ENCODE measurements around the gene ULK1. TPM values are rescaled to one million over a fixed set of nuclear protein-coding genes. Genes with fewer than 3 reads are reported as not detected.
"Not testable (repeated sequence)": the region's sequence is repeated elsewhere in the genome, so short reads cannot be mapped to it uniquely, and the experiment has no call there.

Gene ULK1
- total RNA-seq, 1 donor from 2014 or later = 30.8 TPM

DNA sequence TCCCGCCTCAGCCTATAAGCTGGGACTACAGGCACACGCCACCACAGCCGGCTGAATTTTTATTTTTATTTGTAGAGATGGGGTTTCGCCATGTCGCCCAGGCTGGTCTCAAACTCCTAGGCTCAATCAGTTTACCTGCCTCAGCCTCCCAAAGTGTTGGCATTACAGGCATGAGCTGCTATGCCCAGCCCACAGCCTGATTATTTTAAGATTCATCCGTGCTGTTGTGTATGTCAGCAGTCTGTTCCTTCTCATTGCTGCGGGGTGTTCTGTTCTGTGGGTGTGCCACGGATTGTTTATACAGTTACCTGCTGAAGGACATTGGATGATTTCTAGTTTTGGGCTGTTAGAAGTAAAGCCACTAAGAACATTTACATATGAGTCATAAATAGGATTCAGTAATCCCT lies 45.7 kb downstream of the ULK1 start:
- intact Hi-C loops (cut with micrococcal nuclease) = no loop called here

- intact Hi-C loops (cut with micrococcal nuclease) = no loop called here
Measured at GRCh38 chr12:131941116-131941986, 46.9 kb downstream of the ULK1 start.

- intact Hi-C loops (cut with micrococcal nuclease) = no loop called here
Measured at GRCh38 chr12:131941987-131942341, 47.5 kb downstream of the ULK1 start.

- intact Hi-C loops (cut with micrococcal nuclease) = no loop called here
Measured at GRCh38 chr12:131942671-131943070, 48.2 kb downstream of the ULK1 start.

- intact Hi-C loops (cut with micrococcal nuclease) = no loop called here
Measured at GRCh38 chr12:131943389-131943788, 49.0 kb downstream of the ULK1 start.

DNA sequence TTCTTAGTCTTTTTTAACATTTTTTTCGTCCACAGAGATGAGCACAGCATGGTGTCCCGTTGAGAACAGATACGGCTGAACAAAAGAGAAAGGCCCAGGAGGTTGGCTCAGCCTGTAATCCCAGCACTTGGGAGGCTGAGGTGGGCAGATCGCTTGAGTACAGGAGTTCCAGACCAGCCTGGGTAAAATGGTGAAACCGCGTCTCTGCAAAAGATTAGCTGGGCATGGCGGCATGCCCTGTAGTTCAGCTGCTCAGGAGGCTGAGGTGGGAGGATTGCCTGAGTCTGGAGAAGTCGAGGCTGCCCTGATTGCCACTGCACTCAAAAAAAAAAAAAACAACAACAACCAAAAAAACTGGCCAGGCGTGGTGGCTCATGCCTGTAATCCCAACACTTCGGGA lies 49.5 kb downstream of the ULK1 start:
- intact Hi-C loops (cut with micrococcal nuclease) = no loop called here

DNA sequence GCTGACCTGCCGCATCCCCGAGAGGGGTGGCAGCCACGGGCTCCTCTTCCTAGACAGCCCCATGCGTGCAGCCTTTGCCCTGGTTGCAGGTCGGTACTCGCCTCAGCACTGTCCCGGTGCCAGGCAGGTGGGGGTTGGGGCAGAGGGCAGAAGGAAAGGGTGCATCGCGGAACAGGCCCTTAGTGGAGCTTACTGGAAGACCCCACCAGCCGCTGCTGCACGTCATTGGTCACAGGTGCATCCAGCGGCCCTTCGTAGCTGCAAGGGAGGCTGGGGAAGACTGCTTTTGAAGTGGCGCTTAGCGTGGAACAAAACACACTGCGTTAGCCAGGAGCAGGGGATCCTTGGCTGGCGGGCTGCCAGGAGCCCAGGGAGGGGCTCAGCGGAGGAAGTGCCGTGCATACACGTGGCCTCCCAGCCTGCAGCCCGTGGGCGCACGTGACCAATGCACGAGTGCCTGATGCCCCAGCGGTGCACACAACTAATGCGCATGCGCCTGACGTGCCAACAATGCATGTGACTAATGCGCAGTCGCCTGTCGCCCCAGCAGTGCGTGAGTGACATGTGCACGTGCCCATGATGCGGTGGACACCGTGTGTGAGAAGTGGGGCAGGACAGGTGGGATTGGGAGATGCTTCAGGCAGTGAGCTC lies 50.3 kb downstream of the ULK1 start:
- intact Hi-C loops (cut with micrococcal nuclease) = loop anchor here (5.0 kb wide), 4 partner anchors 107 to 342 kb away; partner anchors contain the start of genes DDX51 and NOC4L

DNA sequence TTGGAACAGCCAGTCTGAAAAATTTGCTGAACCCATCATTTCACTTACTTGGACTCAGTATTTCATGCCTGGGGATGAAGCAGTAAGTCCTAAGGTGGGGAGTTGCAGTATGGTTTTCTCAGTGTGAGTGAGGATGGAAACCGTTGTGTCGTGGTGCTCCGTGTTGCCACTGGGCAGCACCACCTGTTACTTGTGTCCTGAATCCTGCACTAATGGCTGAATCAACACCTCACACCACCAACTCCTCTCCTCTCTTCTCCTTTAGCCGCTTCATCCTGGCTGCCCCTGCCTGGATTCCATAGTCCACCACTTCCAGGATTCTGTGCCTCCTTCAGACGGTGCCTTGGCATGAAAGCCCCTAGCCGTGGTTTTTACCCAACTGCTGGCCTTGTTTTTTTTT lies 52.3 kb downstream of the ULK1 start:
- intact Hi-C loops (cut with micrococcal nuclease) = loop anchor here (5.0 kb wide), 4 partner anchors 109 to 344 kb away; partner anchors contain the start of genes DDX51 and NOC4L

- intact Hi-C loops (cut with micrococcal nuclease) = loop anchor here (2.0 to 5.0 kb wide), 7 partner anchors 110 to 1109 kb away; partner anchors contain the start of genes DDX51, NOC4L, SFSWAP and STX2
Measured at GRCh38 chr12:131947482-131948027, 53.1 kb downstream of the ULK1 start.

DNA sequence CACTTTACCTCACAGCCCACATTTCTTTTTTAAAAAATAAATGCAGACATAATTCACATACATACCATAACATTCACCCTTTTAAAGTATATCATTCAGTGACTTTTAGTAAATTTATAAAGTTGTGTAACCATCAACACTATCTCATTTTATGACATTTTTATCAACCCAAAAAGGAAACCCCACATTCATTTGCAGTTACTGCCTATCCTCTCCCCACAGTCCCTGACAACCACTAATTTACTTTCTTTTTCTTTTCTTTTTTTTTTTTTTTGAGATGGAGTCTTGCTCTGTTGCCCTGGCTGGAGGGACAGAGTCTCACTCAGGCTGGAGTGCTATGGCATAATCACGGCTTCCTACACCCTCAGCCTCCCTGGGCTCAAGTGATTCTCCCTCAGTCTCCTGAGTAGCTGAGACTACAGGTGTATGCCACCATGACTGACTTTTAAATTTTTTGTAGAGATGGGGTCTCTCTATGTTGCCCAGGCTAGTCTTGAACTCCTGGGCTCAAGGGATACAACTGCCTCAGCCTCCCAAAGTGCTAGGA lies 53.8 kb downstream of the ULK1 start:
- intact Hi-C loops (cut with micrococcal nuclease) = loop anchor here (2.0 to 5.0 kb wide), 7 partner anchors 111 to 1109 kb away; partner anchors contain the start of genes DDX51, NOC4L, SFSWAP and STX2

GRCh38 chr12:131948713-131949430 lies 54.5 kb downstream of the ULK1 start:
- intact Hi-C loops (cut with micrococcal nuclease) = loop anchor here (1.0 to 5.0 kb wide), 14 partner anchors 20 to 1110 kb away; partner anchors contain the start of genes DDX51, NOC4L, PUS1 and SFSWAP

GRCh38 chr12:131949431-131950181 lies 55.2 kb downstream of the ULK1 start, which contains the start of gene EP400:
Gene EP400 (plus strand): TSS chr12:131949942. CDS start chr12:131960620, 10,678 bp downstream.
- intact Hi-C loops (cut with micrococcal nuclease) = loop anchor here (1.0 to 5.0 kb wide), 14 partner anchors 20 to 1111 kb away; partner anchors contain the start of genes DDX51, NOC4L, PUS1 and SFSWAP

DNA sequence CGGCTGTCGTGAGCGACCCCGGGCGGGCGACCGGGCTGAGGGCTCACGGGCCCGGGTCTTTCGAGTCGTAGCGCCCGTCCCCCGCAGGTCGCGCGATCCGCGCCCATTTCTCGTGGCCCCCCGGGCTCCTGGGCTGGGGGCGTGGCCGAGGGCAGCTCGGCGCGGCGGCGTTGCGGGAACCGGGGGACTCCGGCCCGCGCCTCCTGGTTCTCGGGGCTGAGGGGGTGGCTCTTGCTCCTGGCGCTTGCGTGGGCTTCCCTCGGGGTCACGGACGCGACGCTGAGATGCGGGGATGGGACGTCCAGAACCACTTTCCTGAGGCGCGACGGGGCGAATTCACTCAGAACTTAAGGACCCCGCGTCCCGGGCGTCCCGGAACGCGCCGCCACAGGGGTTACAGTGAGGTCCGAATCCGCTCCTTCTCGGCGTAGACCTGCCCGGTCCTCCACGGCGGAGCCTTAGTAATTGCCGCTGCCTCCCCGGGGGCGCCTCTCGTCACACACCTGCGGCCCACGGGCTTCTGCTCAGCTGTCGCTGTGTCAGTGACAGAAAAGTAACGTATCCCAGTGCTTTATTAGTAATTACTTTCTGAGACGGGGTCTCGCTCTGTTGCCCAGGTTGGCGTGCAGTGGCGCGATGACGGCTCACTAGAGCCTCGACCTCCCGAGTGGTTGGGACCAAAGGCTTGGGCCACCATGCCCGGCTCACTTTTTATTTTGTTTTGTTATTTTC lies 55.9 kb downstream of the ULK1 start:
- intact Hi-C loops (cut with micrococcal nuclease) = no loop called here

- intact Hi-C loops (cut with micrococcal nuclease) = not testable (repeated sequence)
Measured at GRCh38 chr12:131953810-131954209, 59.4 kb downstream of the ULK1 start.

- intact Hi-C loops (cut with micrococcal nuclease) = not testable (repeated sequence)
Measured at GRCh38 chr12:131954460-131954859, 60.0 kb downstream of the ULK1 start.

DNA sequence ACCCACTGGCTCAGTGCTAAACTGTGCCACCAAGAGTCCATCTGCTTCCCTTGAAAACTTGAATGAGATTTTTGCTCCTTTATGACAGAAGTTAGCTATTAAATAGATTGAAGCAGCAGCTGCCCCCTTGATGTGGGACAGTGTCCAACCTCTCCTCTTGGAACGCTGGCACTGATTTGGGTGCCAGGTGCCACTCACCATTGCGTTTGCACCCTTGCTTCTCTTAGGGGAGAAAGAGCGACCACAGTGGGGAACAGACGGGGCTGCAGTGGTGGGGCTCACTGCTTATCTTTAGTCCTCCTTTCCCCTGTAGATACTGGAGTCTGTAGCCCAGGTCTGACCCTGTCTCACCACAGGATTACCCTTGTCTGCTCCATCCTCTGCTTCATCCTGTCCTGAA lies 64.7 kb downstream of the ULK1 start:
- intact Hi-C loops (cut with micrococcal nuclease) = no loop called here

GRCh38 chr12:131959641-131960589 lies 65.5 kb downstream of the ULK1 start:
- intact Hi-C loops (cut with micrococcal nuclease) = no loop called here

Measured in T-helper 1 cell treated with Interleukin-12 subunit alpha and Interleukin-12 subunit beta and Interleukin-4 antibody, amounts not matched to agents 30 ng/mL and 1 ng/mL, for 36 hours (primary cell).